ENCODE results near the gene FAAP20.

Gene FAAP20

GRCh38 chr1:2178875-2179274, 15.7 kb downstream of the FAAP20 start:
- DNase-seq (ENCODE audit: low read depth, low spot score) = no peak

DNA sequence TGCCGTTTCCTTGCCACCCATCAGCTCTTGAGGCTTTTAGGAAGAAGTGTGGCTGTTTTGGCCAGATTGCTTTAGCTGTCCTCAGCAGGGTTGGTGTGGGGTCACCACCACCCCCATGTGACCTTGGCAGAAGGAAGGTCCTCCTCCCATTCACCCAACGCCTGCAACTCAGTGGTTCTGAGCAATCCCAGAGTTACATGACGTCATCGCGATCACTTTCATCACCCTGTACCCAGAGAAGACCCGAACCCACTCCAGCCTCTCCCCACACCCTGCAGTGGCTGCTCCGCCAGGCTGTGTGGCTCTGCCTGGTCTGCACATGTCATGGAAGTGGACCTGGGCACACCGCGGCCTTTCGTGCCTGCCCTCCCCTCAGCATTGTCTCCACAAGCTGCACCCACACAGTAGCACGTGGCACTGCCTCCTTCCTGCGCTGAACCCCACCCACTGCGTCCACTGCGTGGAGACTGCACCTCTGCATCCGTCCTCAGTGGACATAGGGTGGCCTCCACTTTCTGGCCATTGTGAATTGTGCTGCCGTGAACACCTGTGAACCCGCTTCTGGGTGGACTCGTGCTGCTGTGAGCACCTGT, 16.5 kb downstream of the FAAP20 start:
- no peak for DNase-seq (ENCODE audit: low read depth, low spot score)

DNA sequence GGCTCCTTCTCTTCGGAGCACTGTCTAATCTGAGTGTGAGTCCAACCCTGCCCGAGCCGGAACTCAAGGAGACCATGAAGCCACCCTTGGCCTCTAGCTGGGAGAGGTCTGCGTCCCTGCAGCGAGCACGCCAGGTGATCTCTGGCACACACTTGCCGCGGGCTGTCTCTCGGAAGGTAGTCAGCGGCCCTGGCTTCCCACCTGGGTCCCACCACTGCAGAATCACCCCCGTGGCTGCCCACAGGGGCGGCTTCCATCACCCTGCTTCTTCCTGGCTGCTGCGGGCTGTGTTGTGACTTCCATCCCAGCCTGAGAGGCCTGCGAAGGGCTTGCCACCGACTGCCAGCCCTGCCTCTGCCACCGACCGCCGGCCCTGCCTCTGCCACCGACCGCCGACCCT, 17.0 kb downstream of the FAAP20 start:
- no peak for DNase-seq (ENCODE audit: low read depth, low spot score)

DNA sequence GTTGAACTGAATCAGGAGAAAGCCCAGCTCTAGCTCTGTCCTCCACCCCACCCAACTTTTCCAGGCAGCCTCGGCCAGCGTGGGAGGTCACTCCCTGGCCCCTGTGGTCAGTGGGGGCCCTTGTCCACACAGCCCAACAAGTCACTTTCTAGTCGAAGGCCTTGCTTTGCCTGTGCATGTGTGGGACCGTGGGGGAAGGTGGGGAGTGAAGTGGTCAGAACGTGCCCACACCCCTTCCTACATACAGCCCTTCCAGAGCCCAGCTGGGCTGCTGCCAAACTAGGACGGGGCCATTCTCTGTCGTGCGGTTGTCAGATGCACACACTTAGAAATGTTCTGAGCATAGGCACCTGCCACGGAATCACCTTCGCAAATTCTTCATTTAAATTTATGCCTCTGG, 18.0 kb downstream of the FAAP20 start:
- DNase-seq (ENCODE audit: low read depth, low spot score) = no peak

DNA sequence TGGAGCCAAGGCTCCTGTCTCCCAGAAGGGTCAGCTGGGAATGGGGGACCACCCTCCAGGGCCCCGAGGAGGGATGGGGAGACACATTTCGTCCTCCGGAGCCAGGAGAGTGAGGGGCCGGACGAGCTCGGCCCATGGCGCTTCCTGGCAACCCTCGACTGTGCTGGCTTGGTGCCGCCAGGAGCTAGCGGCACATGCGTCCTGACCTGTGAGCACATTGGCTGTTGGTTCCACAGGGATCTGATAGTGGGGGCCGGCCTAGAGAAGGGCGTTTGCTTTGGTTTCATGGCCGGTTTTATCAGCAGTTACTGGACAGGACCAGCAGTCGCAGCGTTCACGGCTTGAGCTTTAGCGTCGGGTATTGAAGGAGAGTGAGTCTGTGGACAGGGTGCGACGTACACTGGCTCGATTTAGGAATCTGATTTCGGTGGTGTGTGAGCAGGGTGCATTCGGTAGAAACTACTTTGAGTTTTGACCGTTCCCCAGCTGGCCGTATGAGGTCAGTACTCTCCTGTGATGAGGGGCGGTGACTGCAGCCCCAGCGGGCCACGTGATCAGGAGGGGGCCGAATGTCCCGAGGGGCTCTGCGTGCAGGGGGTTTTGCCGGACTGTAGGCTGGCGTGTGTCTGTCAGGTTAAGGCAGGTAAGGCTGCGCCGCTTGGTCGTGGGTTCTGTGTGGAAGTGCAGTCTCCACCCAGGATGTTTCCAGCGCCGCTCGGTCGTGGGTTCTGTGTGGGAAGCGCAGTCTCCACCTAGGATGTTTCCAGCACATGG, 18.7 kb downstream of the FAAP20 start:
- DNase-seq (ENCODE audit: low read depth, low spot score) = no peak

DNA sequence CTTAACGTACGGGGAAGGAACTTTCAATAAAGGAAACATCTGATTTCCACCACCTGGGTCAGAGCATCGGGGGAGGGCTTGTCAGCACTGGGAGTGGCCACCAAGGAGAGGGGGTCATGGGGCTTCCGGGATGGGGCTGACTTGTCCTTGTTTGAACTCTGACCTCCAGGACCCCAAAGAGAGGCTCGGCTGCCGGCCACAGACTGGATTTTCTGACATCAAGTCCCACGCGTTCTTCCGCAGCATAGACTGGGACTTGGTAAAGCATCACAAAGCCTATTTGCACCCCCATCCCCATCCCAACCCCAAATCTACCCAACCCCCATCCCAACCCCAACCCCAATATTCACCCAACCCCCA, 19.5 kb downstream of the FAAP20 start:
- DNase-seq (ENCODE audit: low read depth, low spot score) = no peak

DNA sequence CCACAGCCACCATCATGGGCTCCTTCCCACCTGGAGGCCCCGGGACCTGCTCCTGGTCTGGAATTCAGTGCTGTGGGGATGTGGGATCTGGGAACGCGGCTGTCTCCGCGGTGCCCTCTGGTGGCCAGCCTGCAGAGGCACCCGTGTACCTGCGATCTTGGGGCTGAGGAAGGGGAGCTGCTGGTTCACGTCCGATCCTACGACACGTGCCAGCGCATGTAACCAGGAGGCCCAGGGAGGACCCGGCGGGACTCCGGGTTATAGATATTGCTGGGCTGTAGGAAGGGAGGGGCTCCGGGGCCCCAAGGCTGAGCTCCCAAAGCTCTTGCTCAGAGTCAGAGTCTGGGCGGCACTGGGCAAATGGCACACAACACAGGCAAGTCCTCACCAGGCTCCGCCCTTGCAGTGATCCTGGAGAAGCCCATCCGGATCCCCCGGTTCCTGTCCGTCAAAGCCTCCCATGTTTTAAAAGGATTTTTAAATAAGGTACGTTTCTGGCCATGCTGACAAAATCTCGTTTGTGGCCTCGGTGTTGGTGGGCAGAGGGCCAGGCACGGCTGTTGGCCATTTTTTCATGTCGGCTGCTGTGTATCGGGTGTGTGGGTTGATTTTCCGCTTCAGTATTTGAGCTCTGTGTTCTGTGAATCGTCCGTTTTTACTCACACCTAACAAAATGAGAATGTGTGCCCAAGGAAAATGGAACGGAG, 20.1 kb downstream of the FAAP20 start:
- no peak for DNase-seq (ENCODE audit: low read depth, low spot score)

DNA sequence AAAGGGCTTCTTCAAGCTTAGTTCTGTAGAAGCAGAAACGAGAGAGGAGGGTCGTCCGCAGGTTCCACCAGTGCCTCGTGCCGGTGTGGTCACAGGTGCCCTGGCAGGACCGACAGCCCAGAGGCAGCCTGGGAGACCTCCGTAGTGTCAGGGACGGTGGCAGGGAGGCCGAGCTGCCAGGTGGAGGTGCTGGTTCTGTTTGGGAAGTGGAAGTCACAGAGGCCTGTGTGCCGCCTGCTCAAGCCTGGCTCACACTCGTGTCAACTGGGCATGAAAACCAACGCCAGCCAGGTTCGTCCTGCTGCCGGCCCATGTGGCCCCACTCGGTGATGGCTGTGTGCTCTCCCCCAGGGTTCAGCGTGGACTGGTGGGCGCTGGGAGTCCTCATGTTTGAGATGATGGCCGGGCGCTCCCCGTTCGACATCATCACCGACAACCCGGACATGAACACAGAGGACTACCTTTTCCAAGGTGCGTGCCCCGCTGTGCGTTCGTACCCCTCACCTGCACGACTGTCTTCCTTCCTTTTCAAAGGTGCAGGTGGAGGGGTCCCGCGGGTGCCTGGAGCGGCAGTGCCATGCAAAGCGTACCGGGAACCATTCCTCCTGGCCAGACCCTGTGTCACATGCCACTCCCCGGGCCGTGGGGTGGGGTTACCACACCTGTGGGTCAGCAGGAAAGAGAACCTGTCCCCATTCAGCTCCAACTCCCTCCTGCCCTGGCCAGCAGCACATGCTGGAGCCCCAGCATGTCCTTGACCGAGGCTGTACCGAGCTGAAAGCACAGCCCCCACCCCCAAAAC, 20.8 kb downstream of the FAAP20 start:
- no peak for DNase-seq (ENCODE audit: low read depth, low spot score)

- DNase-seq (ENCODE audit: low read depth, low spot score) = no peak
Observed at GRCh38 chr1:2172551-2173146, 21.9 kb downstream of the FAAP20 start.

DNA sequence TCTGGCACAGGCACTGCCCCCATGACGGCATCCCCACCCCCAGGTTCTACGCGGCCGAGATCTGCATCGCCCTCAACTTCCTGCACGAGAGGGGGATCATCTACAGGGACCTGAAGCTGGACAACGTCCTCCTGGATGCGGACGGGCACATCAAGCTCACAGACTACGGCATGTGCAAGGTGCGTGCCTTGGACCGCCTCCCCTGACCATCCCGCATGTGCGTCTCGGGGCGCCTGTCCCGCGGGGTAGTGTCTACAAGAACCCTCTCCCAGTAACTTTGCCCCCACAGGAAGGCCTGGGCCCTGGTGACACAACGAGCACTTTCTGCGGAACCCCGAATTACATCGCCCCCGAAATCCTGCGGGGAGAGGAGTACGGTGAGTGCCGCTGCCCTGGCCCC, 22.6 kb downstream of the FAAP20 start:
- DNase-seq (ENCODE audit: low read depth, low spot score) = no peak

GRCh38 chr1:2170211-2170610, 24.4 kb downstream of the FAAP20 start:
- DNase-seq (ENCODE audit: low read depth, low spot score) = no peak

GRCh38 chr1:2169200-2169836, 25.3 kb downstream of the FAAP20 start:
- DNase-seq (ENCODE audit: low read depth, low spot score) = no peak

DNA sequence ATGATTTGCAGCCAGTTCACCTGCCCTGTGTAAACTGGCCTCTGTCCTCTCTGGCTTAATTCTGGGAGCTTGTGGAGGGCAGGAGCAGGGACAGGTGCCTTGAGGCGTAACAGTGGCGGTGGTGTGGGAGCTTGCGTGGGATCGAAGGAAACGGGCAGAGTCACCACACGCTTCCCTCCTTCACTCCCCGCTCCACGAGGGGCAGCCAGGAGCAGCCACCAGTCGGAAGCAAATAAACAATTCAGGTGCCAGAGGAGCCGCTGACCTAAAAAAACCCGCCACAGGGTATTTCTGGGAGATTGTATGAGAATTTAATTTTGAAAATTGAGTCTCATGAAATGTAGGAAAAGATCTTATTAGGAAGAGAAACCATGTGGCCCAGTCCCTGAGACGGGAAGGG, 26.0 kb downstream of the FAAP20 start:
- no peak for DNase-seq (ENCODE audit: low read depth, low spot score)

GRCh38 chr1:2168090-2168489, 26.5 kb downstream of the FAAP20 start:
- no peak for DNase-seq (ENCODE audit: low read depth, low spot score)

GRCh38 chr1:2166695-2167094, 27.9 kb downstream of the FAAP20 start:
- DNase-seq (ENCODE audit: low read depth, low spot score) = no peak

DNA sequence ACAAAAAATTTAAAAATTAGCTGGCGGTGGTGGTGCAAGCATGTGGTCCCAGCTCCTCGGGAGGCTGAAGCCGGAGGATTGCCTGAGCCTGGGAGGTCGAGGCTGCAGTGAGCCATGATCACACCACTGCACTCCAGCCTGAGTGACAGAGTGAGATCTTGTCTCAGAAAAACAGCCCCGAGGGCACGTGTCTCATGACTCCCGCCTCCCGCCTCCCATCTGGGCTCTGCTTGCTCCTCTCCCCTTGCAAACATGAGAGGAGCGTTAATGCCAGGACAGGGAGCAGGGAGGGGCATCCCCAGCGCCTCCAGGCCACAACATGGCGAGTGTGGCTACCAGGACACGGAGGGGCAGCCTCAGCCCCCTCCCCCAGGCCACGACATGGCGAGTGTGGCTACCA, 28.3 kb downstream of the FAAP20 start:
- DNase-seq (ENCODE audit: low read depth, low spot score) = no peak

- no peak for DNase-seq (ENCODE audit: low read depth, low spot score)
Observed at GRCh38 chr1:2165646-2166045, 28.9 kb downstream of the FAAP20 start.

GRCh38 chr1:2163205-2163604, 31.4 kb downstream of the FAAP20 start:
- no peak for DNase-seq (ENCODE audit: low read depth, low spot score)

DNA sequence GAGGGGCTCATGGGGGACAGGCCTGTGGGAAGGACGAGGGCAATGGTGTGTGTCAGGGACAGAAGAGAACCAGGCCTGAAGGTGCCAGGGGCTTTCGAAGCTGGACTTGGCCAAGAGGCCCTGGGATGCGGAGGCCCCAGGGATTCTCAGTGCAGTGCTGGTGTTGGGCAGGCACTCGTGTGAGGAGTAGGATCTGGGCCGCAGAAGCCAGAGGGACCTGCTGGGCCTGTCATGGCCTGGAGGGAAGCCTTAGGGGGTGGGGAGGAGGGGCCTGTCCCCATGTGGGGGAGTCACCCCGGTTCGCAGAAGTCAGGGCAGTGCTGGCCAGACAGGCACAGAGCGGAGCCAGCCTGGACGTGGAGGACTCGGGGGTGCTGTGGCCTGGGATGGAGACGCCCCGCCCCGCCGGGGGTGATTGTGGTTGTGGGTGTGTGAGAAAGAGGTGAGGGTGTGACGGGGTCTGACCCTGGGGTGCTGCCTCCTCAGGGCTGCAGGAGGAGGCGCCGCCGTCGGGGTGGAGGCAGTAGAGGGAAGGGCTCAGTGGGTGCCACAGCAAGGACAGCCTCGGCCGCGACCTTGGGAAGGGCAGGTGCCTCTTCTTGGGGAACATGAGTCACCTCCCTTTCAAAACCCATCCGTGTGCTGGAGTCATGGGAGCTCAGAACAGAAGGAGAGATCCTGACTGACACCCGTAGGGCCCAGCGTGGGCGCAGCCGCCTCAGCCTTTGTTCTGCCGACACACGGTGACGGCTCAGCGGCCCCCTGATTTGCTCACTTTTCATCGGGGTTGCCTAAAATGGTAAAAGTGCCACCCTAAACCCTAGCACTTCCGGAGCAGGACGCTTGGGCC, 33.9 kb downstream of the FAAP20 start:
- no peak for DNase-seq (ENCODE audit: low read depth, low spot score)

DNA sequence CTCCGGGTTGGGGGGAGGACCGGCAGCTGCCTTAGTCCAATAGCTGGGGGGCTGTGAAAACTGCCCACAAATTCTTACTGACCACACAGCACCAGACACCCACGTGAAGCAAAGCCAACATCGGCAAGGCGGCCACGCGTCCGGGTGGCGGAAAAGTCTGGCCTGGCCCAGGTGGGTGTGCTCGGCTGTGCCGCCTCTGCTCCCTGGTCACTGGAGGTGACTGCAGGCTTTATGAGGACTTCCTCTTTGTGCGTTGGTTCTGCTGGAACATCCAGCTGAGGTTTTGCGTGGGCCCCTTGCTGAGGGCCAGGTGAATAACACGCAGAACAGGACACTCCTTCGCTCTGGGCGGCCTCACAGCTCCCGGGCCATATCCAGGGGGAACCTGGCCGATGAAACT, 35.4 kb downstream of the FAAP20 start:
- DNase-seq (ENCODE audit: low read depth, low spot score) = no peak
